Measurements from ENCODE around the gene CWC27.

DNA sequence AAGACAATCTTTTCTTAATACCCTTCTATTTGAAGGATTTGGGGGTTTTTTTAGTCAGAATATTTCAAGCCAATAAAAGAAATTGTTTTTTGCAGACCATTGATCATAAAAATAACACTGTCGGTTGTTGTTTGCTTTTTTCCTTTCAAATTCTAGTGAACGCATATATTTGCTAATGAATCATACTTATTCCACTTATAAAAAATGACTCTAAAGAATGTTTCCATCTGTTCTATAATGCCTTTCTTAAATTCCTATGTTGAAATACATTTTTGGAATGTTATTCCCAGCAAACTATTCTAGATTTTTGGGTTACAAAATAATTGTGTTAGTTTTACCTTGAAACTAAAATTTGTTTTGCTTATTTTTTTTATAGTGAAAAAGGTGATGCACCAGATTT, 32.2 kb downstream of the CWC27 start:
- TF ChIP-seq POLR2A (IDR thresholded peaks at IDR 0.05; ENCODE audit: low read depth, low read length) = no peak
- TF ChIP-seq POLR2AphosphoS5 (IDR thresholded peaks at IDR 0.05; ENCODE audit: low read depth, low read length) = no peak
- no peak for TF ChIP-seq TAF1 (IDR thresholded peaks at IDR 0.05; ENCODE audit: low read depth, low read length)
